GM19463 (cell line): ENCODE results near the gene TAS2R7.
"Not testable (repeated sequence)": the region's sequence is repeated elsewhere in the genome, so short reads cannot be mapped to it uniquely, and the experiment has no call there.

ENCODE experiments used
- ATAC-seq: cut with Tn5 transposase; IDR thresholded peaks from one replicate; pipeline ENCODE4 v1.9.1; 2021; ENCODE audit warnings: mild to moderate bottlenecking, moderate library complexity; ENCODE audit not compliant: unreplicated experiment

Gene TAS2R7, protein sequence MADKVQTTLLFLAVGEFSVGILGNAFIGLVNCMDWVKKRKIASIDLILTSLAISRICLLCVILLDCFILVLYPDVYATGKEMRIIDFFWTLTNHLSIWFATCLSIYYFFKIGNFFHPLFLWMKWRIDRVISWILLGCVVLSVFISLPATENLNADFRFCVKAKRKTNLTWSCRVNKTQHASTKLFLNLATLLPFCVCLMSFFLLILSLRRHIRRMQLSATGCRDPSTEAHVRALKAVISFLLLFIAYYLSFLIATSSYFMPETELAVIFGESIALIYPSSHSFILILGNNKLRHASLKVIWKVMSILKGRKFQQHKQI

DNA sequence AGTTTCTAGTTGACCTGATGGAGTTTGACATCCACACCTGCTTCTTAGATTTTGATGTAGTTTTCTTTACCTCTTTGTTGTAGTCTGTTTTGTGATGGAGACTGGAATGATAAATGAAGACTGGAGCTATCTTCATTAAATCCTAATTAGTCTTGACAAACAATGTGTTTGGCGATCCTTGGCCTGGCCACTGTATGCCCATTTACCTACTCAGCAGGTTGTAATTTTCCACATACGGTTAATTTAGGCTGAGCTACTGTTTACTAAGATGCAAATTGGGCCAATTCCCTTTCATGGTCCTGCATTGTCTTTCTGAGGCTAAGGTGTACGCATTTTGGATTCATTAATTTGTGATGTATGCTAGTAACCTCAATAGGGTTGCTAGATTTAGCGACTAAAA is at the start of gene TAS2R7:
Gene TAS2R7, minus strand, starts transcription at position 41 of the 400 bp plus-strand sequence. CDS start 57 bp downstream, outside the sequence.
- ATAC-seq = no peak

DNA sequence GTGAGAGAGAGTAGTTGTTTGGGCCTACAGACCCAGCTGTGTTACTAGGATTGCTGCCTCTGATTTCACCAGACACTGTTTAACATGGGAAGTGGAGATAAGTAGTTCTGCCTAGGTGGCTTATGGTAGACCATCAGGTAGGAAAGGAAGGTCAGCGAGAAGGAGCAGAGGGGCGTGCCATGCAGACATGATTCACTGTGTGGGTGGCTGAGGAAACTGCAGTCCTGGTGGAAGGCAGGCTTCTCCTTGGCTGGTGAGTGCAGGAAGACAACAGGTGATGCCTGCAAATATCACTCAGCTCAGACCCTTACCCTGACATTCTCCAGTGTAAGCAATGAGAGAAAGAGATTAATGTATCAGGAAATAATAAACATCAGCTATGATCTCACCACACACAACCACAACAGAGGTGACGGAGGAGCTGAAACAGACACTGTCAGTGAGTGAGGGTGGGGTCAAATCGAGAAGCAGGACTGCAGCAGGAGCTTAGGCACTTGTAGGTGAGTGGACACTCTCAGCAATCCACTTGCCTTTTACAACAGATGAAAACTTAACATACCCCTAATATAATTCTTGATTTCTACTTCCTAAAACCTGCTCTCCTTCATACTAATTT is 48.9 kb upstream of the TAS2R7 start:
- ATAC-seq = no peak

DNA sequence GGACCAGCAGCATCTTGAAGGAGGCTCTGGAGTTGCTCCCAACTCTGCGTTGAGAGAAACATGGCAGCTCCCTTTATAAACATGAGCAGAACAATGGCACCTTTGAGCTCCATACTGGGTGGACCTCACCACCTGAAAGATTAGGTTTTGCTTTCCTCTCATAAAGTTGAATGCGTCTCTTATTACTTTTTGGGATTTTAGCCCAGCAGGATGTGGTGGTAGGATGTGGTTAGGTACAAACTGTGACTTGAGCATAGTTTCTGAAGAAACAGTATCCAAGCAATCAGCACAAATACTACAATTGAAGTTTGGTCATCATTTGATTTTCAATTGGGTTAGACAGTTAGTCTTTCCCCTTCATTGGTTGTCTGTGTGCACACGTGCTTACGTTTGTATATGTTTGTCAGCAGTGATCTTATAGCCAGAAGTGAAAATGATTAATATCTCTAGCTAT is 47.0 kb upstream of the TAS2R7 start, which contains the start of gene PRR4:
Gene PRR4, minus strand, starts transcription at position 51 of the 454 bp plus-strand sequence. Its CDS starts 38 bp downstream, at position 13.
- no peak for ATAC-seq

DNA sequence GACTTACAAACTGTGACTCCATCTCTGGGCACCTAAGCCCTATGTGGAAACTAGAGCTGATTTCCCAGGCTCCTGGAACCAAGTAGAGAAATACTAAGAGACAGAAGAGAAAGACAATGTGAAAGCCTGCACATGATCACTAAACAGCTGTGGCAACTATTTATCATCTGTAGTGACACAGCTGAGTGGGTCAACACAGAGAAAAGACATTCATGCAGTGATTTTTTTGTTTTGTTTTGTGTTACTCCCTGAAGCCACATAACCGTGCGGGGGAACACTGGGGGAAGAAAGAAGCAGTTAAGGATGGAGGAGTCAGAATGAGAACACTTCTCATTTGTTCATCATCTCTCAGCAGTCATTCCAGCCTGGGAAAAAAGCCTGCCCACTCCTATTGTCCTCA is 45.3 kb upstream of the TAS2R7 start:
- no peak for ATAC-seq

DNA sequence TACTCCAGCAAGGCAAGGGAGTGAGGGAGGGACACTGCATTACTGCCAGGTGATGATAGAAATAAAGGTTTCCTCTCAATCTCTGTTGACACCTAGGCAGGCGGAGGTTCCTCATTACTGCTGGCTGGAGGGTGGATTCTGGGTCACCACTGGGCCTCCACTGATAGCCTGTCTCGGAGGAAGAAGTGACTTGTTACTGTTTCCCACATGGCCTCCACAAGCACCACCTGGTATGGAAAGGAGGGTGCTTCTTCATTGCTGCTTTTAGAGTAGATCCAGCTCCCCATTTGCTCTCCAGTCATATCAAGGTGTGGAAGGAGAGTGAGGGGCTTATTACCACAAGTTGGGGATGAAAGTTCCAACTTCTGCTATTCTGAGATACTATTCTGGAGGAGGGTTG is 40.4 kb upstream of the TAS2R7 start:
- ATAC-seq = no peak

DNA sequence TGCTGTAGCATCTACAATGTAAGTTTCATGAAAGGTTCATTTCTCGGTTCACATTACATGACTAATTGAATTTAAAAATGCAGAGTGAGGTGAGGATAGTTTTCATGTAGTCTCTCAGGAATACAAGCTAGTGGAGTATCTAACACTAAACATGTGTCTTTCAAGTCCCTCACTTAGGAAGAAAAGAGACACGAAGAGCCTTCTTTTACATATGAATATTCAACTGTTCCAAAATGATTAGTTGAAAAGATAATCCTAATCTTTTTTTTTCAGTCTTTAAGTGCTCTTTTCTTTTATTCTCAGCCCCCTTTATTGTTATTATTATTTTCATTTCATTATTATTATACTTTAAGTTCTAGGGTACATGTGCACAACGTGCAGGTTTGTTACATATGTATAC is 36.0 kb upstream of the TAS2R7 start:
- ATAC-seq = no peak

DNA sequence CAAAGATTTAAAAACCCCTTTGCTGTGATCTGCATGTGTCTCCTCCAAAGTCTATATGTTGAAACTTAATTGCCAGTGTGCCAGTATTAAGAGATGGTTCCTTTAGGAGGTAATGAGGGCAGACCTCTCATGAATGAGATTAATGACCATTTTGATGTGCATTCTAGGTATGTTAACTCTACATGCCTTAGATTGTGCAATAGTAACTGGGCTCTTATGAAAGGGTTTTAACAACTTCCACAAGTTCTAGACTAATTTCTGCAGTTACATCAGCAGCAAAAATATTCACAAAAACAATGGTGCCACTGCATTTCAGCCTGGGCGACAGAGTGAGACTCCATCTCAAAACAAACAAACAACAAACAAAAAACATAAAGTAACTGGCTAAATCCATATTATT is 27.6 kb upstream of the TAS2R7 start:
- no peak for ATAC-seq

DNA sequence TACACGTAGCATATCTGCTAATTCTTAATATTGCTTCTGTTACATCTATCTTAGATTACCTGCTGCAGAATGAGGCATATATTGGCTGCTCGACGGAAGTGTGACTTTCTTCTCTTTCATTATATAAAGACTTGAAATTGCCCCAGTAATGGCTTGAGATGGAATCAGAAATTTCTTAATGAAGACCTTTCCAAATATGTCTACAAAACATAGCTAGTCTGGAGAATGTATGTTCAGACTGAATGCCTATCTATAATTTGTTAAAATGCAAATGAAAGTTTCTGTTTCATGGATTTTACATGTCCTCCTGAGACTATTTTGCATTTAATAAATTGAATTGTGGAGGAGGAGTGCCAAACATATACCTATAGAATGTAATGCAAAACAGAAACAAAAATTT is 23.8 kb upstream of the TAS2R7 start, which contains the start of gene TAS2R10:
Gene TAS2R10, minus strand, starts transcription at position 101 of the 400 bp plus-strand sequence. Its CDS starts 89 bp downstream, at position 12.
- no peak for ATAC-seq

DNA sequence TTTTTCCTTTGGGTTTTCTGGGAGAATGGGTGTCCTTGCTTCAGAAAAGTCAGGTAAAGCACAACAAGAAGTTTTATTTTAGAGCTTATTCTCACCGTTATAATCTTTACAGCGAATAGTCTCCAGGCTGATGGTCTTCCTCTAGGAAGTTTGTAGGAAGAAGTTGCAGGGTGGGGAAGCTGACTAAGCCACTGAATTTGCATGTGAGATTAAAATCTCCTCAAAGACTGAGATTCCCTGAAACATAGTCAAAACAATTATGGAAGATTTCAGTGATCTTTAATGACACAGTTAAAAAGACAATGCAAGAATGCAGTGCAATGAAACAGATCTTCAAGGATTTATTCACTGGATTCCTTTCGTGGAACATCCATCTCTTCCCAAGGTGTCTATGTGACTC is 22.5 kb upstream of the TAS2R7 start:
- ATAC-seq = no peak

DNA sequence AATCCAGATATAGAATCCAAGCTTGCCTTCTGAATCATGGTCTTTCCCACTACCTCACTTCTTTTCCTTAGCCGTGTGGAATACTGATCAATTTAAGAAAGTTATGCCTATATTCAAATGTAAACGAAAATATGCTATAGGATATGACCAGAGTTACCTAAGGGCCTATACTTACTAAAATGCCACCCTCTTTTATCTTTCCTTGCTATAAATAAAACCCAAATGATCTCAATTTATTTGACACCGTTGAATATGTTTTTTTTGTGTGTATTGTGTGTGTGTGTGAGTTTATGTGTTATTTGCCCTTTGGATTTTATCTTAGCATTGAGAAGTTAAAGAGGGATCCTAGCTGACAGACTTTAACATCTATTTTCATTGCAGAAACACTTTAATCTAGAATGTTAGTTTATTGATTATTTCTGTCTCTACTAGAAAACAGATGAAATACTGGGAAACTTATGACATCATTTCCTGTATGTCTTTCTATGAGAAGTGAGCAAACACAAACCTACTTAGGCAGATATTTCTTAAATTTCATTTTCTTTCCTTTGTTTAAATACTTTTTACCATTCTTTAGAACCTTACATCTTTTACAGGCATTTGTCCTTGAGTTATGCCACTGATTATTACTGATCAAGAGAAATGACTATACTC is 9.6 kb upstream of the TAS2R7 start:
- ATAC-seq = no peak

DNA sequence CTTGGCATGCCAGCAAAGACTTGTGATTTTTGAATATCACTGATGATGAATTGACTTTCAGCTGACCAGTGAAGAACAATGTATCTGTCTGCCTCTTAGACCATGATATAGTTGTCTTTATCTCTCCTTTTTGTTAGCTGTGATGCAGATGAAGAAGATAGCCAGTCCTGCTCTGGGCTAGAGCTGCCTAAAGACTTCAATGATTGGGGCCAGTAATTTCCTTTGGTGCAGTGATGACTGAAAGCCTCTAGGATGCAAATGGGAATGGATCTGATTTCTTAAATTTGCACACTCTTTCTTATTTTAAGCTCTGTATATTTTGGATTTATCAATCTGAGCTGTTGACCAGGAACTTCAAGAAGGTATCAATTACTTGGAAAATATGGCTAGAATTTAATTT is 7.6 kb upstream of the TAS2R7 start, which contains the start of gene TAS2R9:
Gene TAS2R9, minus strand, starts transcription at position 101 of the 400 bp plus-strand sequence. Its CDS starts 93 bp downstream, at position 8.
- no peak for ATAC-seq

DNA sequence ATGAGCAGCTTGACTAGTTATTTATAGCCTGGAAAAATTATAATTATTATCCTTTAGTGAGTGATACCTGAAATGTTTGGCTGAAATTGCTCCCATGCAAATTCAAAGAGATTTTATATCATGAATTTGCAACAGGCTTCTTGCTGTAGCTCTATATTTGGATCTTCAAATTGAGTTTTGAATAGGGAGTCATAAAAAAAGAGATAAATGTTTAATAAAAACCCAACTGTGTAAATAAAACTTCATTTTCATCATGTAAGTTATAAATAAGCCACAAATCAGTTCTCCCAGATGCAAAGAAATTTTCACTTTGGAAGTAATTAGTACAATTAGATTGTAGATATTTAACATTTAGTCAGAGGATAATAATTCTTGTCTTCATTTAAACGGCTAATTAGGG is 4.8 kb upstream of the TAS2R7 start, which contains the start of gene TAS2R8:
Gene TAS2R8, minus strand, starts transcription at position 101 of the 400 bp plus-strand sequence. CDS start 306 bp downstream, outside the sequence.
- ATAC-seq = no peak

DNA sequence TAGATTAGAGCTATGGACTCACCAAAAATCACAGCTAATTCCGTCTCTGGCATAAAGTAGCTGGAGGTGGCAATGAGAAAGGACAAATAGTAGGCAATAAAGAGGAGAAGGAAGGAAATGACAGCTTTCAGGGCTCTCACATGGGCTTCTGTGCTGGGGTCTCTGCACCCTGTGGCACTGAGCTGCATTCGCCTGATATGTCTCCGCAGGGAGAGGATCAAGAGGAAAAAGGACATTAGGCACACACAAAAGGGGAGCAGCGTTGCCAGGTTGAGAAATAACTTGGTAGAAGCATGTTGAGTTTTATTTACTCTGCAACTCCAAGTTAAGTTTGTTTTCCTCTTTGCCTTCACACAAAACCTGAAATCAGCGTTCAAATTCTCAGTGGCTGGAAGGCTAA is 686 bp downstream of the TAS2R7 start:
- no peak for ATAC-seq

DNA sequence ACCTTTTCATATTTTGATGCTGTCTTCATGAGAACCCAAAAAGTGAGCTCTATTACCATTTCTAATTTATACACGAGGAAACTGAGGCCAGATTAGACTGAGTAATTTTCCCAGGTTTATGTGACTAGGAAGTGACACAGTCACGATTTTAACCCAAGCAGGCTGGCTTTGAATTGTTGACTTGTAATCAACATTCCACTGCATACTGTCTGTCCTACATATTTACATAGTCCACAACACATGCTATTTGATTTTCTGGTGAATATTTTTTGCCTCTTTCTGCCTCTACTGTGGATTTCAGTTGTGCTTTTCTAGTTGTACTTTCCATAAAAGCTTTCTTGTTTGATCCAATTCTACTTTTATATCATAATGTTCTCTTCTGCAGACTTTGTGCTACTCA is 8.2 kb downstream of the TAS2R7 start:
- ATAC-seq = no peak

DNA sequence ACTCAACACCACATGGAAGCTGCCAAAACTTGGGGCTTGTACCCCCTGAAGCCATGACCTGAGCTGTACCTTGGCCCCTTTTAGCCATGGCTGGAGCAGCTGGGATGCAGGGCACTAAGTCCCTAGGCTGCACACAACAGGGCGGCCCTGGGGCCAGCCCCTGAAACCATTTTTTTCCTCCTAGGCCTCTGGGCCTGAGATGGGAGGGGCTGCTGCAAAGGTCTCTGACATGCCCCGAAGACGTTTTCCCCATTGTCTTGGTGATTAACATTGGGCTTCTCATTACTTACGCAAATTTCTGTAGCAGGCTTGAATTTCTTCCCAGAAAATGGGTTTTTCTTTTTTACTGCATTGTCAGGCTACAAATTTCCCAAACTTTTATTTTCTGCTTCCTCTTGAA is 10.7 kb downstream of the TAS2R7 start:
- ATAC-seq = not testable (repeated sequence)

DNA sequence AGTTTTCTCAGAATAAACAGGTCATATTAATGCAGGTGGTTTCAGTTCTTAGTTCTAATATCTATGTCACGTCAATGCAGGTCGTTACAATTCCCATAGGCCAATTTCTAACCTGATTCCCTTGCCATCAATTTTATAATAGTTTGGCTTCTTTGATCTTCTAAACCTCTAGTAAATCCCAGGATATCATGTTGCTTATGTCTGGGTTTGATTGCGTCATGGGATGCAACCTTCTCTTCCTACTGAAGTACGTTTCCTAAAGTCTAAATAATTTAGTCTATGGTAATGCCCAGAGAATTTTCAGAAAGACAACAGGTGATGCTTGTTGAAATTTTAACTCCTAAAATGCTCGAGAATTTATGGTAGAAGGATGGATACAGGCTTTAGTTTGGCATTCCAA is 19.2 kb downstream of the TAS2R7 start:
- no peak for ATAC-seq

DNA sequence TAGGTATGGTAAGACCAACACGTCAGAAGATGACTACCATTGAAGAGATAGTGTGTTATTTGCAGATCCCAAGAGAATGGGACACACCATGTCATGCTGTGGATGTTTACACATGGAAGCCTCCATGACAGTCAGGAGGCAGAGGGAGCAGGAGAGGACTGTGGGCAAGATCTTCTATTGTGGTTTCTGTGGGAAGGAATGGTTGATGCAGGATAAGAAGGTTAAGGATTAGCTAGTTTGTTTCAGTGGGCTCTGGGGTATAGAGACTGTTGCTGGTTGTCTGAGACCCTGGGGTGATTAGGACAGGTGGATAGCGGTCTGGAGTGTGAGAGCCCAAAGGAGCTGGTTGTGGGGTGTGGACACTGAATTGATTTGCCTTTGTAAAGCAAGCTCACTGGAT is 23.3 kb downstream of the TAS2R7 start:
- ATAC-seq = no peak

DNA sequence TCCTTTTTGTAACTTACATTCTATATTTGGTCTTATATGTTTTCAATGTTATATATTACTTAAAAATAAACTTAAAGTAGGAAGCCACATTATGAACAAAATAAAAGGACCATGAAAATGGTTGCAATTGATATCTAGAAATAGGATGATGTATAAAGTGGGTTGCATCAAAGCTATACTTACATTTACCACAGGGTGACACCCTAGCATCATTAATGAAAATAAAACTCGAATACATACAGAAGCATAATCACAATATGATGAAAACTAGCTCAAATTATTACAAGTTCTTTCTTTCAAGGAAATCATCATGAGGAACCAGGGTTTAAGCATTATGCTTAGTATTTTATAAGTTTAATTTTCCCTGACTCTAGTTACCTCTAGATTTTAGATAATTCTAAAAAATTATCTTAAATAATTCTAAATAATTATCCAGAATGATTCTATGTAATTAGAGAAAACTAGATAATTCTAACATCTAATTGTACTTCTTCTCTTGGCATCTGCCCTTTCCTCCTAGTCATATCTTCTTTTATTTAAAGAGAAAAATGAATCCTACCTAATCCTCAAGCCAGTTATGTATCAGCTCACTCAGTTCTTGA is 31.2 kb downstream of the TAS2R7 start:
- ATAC-seq = no peak

DNA sequence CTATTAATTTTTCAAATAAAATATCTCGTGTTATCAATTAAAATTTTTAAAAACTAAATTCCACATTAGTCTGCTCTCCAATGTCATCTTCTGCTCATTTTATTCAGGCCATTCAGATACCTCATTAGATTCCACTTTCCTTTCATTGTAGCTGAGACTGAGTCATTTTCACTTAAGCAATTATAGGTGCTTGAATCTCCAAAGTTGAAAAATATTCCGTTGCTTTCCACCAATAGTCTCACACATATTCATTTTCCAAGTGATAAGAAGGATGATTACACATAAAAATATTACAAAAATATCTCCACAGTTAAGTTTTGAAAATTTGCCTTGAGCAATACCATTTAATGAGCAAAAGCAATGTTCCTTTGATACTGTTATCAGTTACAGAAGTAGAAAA is 42.8 kb downstream of the TAS2R7 start:
- no peak for ATAC-seq

DNA sequence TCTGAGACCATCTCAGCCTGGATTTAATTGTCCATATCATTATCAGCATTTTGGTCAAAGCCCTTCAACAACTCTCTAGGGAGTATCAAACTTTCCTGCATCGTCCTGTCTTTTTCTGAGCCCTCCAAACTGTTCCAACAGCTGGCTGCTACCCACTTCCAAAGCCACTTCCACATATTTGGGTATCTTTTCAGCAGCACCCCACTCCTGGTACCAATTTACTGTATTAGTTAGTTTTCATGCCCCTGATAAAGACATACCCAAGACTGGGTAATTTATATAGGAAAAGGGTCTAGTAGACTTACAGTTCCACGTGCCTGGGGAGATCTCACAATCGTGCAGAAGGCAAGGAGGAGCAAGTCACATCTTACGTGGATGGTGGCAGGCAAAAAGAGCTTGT is 46.2 kb downstream of the TAS2R7 start:
- ATAC-seq = no peak

DNA sequence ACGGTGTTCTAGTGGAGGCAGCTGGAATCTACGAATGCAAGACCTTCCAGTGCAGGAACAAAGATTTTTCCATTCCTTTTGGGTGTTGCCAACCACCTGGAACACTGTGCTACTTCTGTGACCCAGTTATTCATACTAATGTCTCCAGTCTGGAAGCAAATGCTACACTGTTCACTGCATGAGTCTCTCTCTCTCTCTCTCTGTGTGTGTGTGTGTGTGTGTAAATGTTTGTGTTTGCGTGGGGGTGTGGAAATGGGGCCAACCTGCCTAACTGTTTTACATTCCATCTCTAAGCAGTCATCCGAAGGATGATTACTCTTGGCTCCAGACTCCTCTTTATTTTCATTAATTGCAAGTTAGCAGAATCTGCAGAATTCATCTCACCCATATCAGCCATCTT is 49.4 kb downstream of the TAS2R7 start:
- no peak for ATAC-seq
